Stimulated activated naive B cell treated with anti-CD40 and anti-IgM and Interleukin-4, amounts not matched to agents 10 μg/mL and 1 μg/mL and 100 μg/mL, for 72 hours (primary cell): Measurements from ENCODE around the gene SLC8A1.

Experiments used
- ATAC-seq, 2 donors: fragments of 150-1000 bp; cut with Tn5 transposase; replicated peaks; 2 replicates each; pipeline ENCODE4 v1.10.0; 2021; ENCODE audit warnings: moderate library complexity in 1 of 2
- DNase-seq: peaks from one replicate; pipeline ENCODE4 v3.0.0; 2021
- H3K27ac Mint-ChIP-seq: one replicate; pipeline ENCODE4 v1.8.0; 2022; ENCODE audit warnings: mild to moderate bottlenecking, mixed read lengths
- H3K27me3 Mint-ChIP-seq, 2 donors: one replicate each; pipeline ENCODE4 v1.8.0; 2022; ENCODE audit warnings: mixed read lengths in 2 of 2
- H3K36me3 Mint-ChIP-seq, 2 donors: one replicate each; pipeline ENCODE4 v1.8.0; 2022; ENCODE audit warnings: mixed read lengths in 2 of 2, mild to moderate bottlenecking in 1 of 2
- H3K4me1 Mint-ChIP-seq, 2 donors: one replicate each; pipeline ENCODE4 v1.8.0; 2022; ENCODE audit warnings: mixed read lengths in 2 of 2, mild to moderate bottlenecking in 1 of 2
- H3K4me3 Mint-ChIP-seq, 2 donors: one replicate each; pipeline ENCODE4 v1.8.0; 2022; ENCODE audit warnings: mild to moderate bottlenecking in 2 of 2, mixed read lengths in 2 of 2, moderate library complexity in 1 of 2
- H3K9me3 Mint-ChIP-seq, 2 donors: one replicate each; pipeline ENCODE4 v1.8.0; 2022; ENCODE audit warnings: mixed read lengths in 2 of 2, mild to moderate bottlenecking in 1 of 2

SLC8A1 gene

GRCh38 chr2:40474306-40474705, 22.4 kb upstream of the SLC8A1 start:
- DNase-seq = no peak
- H3K36me3 Mint-ChIP-seq = no peaks in the 10 kb centered on the region
- H3K4me1 Mint-ChIP-seq = peaks cover 3 to 8% of the 10 kb centered on the region in 2 donors
- no peak overlapping the region for H3K4me3 Mint-ChIP-seq
- no peaks in the 10 kb centered on the region for H3K9me3 Mint-ChIP-seq
- no peak overlapping the region for H3K27ac Mint-ChIP-seq
- no peaks in the 10 kb centered on the region for H3K27me3 Mint-ChIP-seq
- ATAC-seq = no peak

DNA sequence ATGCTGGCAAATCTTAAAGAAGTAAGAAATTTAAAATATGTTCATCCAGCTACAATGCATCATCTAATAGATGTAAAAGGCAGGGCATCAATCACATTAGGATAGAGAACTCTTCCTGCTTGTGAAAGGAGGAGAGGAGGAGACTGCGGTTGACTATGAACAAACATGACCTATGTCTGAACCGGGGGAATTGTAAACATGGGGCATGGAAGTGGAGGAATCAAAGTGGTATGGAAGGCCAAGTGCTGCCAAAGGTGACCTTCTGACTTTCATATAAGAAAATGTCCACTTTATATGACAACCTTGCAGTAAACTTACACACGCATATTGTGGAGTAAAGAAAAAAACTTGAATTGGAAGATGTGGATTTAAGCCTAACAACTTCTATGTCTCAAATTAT, 20.0 kb upstream of the SLC8A1 start:
- no peaks in the 10 kb centered on the region for H3K9me3 Mint-ChIP-seq
- ATAC-seq = no peak
- H3K27me3 Mint-ChIP-seq = no peaks in the 10 kb centered on the region
- H3K36me3 Mint-ChIP-seq = no peaks in the 10 kb centered on the region
- peaks cover 3 to 8% of the 10 kb centered on the region in 2 donors for H3K4me1 Mint-ChIP-seq
- no peak for DNase-seq
- no peak overlapping the region for H3K4me3 Mint-ChIP-seq
- H3K27ac Mint-ChIP-seq = no peak overlapping the region

- ATAC-seq (peak; percentile 68 to 70), DNase-seq (no peak)
- Mint-ChIP-seq H3K27ac (peak overlapping the region; percentile 1), H3K27me3 (no peaks in the 10 kb centered on the region), H3K4me3 (no peak overlapping the region), H3K36me3 (no peaks in the 10 kb centered on the region), H3K9me3 (no peaks in the 10 kb centered on the region), H3K4me1 (peaks cover 3 to 8% of the 10 kb centered on the region in 2 donors)
Measured at GRCh38 chr2:40470822-40471813, 19.2 kb upstream of the SLC8A1 start.

GRCh38 chr2:40466935-40467572, 15.2 kb upstream of the SLC8A1 start:
- Mint-ChIP-seq H3K4me1 (peaks cover 3 to 8% of the 10 kb centered on the region in 2 donors), H3K9me3 (no peaks in the 10 kb centered on the region), H3K4me3 (no peak overlapping the region), H3K27ac (no peak overlapping the region), H3K27me3 (no peaks in the 10 kb centered on the region), H3K36me3 (no peaks in the 10 kb centered on the region)
- ATAC-seq = no peak
- no peak for DNase-seq

- ATAC-seq = no peak
- no peaks in the 10 kb centered on the region for H3K27me3 Mint-ChIP-seq
- H3K9me3 Mint-ChIP-seq = no peaks in the 10 kb centered on the region
- peaks cover 3 to 6% of the 10 kb centered on the region in 2 donors for H3K4me1 Mint-ChIP-seq
- H3K27ac Mint-ChIP-seq = no peak overlapping the region
- no peaks in the 10 kb centered on the region for H3K36me3 Mint-ChIP-seq
- DNase-seq = no peak
- no peak overlapping the region for H3K4me3 Mint-ChIP-seq
Measured at GRCh38 chr2:40466332-40466906, 14.5 kb upstream of the SLC8A1 start.

DNA sequence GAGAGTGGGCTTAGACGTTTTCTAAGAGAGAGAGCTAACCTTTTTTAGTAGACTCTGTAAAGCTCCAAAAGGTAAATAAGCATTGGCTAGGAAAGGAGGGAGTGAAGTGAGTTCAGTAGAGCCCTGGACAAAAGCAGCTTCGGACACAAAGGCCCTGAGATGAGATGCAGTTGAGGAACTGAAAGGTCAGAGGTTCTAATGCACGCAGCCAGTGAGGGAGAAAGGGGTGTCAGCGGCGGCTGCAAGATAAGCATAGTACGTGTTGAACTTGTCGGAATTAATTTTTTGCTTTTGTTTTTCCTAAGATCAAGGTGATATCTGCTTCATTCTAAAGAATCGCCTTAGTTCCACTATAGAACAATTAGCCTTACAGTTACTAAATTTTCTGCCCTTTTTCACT, 11.2 kb upstream of the SLC8A1 start:
- Mint-ChIP-seq H3K4me1 (no peaks in the 10 kb centered on the region), H3K36me3 (no peaks in the 10 kb centered on the region), H3K9me3 (no peaks in the 10 kb centered on the region), H3K4me3 (no peak overlapping the region), H3K27me3 (no peaks in the 10 kb centered on the region), H3K27ac (no peak overlapping the region)
- DNase-seq (no peak), ATAC-seq (no peak)

GRCh38 chr2:40458271-40458794, 6.4 kb upstream of the SLC8A1 start:
- ATAC-seq (no peak), DNase-seq (no peak)
- peaks cover 3 to 8% of the 10 kb centered on the region in 2 donors for H3K27me3 Mint-ChIP-seq
- H3K27ac Mint-ChIP-seq = no peak overlapping the region
- no peaks in the 10 kb centered on the region for H3K36me3 Mint-ChIP-seq
- no peaks in the 10 kb centered on the region for H3K9me3 Mint-ChIP-seq
- H3K4me3 Mint-ChIP-seq = no peak overlapping the region
- peaks cover 4 to 5% of the 10 kb centered on the region in 2 donors for H3K4me1 Mint-ChIP-seq

DNA sequence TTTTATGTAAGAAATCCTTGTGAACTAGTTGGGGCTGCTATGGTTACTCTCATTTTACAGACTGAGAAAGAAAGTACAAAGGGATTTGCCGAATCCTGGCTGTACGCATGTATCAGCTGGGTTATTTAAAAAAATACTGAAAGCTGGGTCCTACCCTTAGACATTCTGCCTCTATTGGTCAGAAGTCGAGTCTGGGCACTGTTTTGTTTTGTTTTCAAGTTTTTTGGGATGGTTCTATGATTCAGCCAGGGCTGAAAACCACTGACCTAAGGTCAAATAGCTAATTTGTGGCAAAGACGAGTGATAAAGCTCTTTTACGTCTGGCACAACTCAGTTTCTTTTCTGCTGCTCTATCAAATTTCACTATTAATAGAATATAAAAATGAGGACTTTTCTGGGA, 5.9 kb upstream of the SLC8A1 start:
- no peak overlapping the region for H3K27ac Mint-ChIP-seq
- H3K9me3 Mint-ChIP-seq = no peaks in the 10 kb centered on the region
- DNase-seq = no peak
- H3K27me3 Mint-ChIP-seq = peaks cover 7 to 13% of the 10 kb centered on the region in 2 donors
- H3K4me3 Mint-ChIP-seq = no peak overlapping the region
- H3K36me3 Mint-ChIP-seq = no peaks in the 10 kb centered on the region
- H3K4me1 Mint-ChIP-seq = peaks cover 4 to 8% of the 10 kb centered on the region in 2 donors
- no peak for ATAC-seq

GRCh38 chr2:40457366-40457765, 5.5 kb upstream of the SLC8A1 start:
- no peak for ATAC-seq
- H3K36me3 Mint-ChIP-seq = no peaks in the 10 kb centered on the region

DNA sequence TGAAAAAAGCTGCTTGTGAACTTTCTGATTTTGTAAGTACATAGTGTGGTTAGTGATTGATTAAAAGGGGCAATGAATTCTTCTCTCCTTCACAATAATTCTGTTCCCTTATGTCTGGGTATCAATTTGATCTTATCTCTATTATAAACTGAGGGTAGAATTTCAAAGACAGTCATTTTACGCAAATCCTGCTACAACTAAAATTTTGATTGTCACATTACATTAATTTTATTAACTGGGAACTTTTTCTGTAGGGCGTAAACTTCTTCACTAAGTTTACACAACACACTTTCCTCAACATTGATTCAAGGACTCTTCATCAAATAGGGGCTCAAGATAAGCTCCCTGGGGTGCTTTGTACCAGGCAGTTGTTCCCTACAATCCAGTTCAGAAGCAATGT, 5.0 kb upstream of the SLC8A1 start:
- ATAC-seq = no peak
- H3K4me3 Mint-ChIP-seq = no peak overlapping the region

More at GRCh38 chr2:40457366-40457765, 5.5 kb upstream of the SLC8A1 start:
- Mint-ChIP-seq H3K27me3 (peaks cover 12 to 17% of the 10 kb centered on the region in 2 donors), H3K4me1 (peaks cover 6 to 13% of the 10 kb centered on the region in 2 donors), H3K27ac (no peak overlapping the region), H3K4me3 (no peak overlapping the region), H3K9me3 (no peaks in the 10 kb centered on the region)
- DNase-seq = no peak

GRCh38 chr2:40455661-40456060, 3.8 kb upstream of the SLC8A1 start:
- DNase-seq (no peak), ATAC-seq (peak in 1 of 2 donors; percentile 18)
- no peak overlapping the region for H3K4me3 Mint-ChIP-seq
- no peak overlapping the region for H3K27ac Mint-ChIP-seq
- peaks cover 26 to 33% of the 10 kb centered on the region in 2 donors for H3K27me3 Mint-ChIP-seq
- no peaks in the 10 kb centered on the region for H3K9me3 Mint-ChIP-seq
- peaks cover 17 to 28% of the 10 kb centered on the region in 2 donors for H3K4me1 Mint-ChIP-seq
- H3K36me3 Mint-ChIP-seq = no peaks in the 10 kb centered on the region

More for the DNA sequence above, 5.0 kb upstream of the SLC8A1 start:
- H3K9me3 Mint-ChIP-seq = no peaks in the 10 kb centered on the region
- H3K4me1 Mint-ChIP-seq = peaks cover 7 to 16% of the 10 kb centered on the region in 2 donors
- no peak for DNase-seq
- H3K27me3 Mint-ChIP-seq = peaks cover 14 to 21% of the 10 kb centered on the region in 2 donors
- no peak overlapping the region for H3K27ac Mint-ChIP-seq
- no peaks in the 10 kb centered on the region for H3K36me3 Mint-ChIP-seq

DNA sequence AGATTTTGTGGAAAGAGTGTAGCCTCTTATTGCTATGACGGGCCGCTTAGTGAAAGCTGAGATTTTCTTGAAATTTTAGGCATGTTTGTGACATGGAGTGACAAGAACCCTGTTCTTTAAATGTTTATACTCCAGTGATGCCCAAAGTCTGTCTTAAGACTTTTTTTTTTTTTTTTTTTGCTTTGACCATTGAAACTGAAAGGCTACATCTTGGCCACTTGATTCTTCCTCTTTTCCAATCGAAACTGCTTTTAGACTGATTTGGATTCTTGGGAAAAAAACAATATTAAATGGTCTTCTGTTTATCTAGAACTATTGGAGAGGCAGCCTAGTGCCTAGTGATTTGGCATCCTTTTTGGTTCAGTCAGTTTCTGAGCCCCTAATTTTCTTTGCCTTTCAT, 2.4 kb upstream of the SLC8A1 start:
- Mint-ChIP-seq H3K4me3 (no peak overlapping the region), H3K36me3 (no peaks in the 10 kb centered on the region), H3K27ac (no peak overlapping the region), H3K4me1 (peaks cover 23 to 36% of the 10 kb centered on the region in 2 donors), H3K27me3 (peaks cover 32 to 40% of the 10 kb centered on the region in 2 donors), H3K9me3 (no peaks in the 10 kb centered on the region)
- DNase-seq (no peak), ATAC-seq (no peak)

- DNase-seq (no peak), ATAC-seq (no peak)
- Mint-ChIP-seq H3K27ac (no peak overlapping the region), H3K9me3 (no peaks in the 10 kb centered on the region), H3K36me3 (no peaks in the 10 kb centered on the region), H3K4me1 (peaks cover 23 to 36% of the 10 kb centered on the region in 2 donors), H3K4me3 (peak overlapping the region; percentile 79 to 83), H3K27me3 (peaks cover 32 to 51% of the 10 kb centered on the region in 2 donors)
Measured at GRCh38 chr2:40452786-40453185, 896 bp upstream of the SLC8A1 start.

DNA sequence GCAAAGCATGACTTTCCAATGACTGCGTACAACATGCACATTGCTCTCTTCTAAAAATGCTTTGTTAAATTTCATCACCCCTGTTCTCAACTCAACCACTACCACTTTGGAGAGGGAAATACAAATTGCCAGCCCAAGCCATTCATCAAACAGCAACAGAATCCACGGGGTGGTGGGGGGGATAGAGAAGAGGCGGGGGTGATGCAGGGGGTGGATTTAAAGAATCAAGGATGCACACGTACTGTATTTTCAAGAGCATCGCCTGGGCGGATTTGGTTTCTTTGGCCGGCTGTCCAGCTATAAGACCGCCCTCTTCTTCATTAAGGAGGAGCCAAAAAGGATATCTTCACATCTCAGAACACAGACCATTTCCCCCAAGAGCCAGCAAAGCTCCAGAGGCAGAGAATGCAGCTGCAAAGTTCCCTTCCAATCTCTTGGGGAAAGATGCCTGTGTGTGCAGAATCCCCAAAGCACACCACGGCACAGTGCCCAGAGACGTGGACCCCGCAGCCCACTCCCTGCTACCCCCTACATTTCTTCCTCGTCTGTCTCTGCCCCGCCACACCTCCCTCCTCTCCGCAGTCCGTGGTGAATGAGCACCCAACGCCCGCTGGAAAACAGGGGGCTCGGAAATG, 977 bp downstream of the SLC8A1 start:
- Mint-ChIP-seq H3K4me1 (peaks cover 23 to 36% of the 10 kb centered on the region in 2 donors), H3K36me3 (no peaks in the 10 kb centered on the region), H3K27me3 (peaks cover 32 to 51% of the 10 kb centered on the region in 2 donors), H3K9me3 (no peaks in the 10 kb centered on the region), H3K4me3 (peak overlapping the region; percentile 80 to 83), H3K27ac (no peak overlapping the region)
- peak; percentile 24 to 29 for ATAC-seq
- no peak for DNase-seq
